ENCODE results near the gene APOBEC3B.

DNA sequence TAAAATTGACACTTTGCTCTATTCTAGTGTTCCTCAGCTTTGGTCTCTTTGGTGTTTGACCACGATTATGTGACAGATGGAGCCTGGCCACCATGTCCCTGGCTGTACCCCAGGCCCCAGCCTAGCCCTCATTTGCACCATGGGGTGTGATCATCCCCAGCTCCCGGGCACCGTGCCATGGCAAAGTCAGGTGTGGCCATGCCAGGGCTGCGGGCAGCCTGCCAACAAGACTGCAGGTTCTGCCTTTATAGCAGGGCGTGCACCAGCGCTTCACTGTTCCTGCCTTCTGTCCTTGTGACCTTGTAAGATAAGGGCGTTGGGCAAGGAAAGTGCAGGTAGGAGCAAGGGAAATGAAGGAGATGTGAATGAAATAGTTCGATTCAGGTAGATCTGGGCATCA, 47.1 kb upstream of the APOBEC3B start:
- TF ChIP-seq, protein P1, sequence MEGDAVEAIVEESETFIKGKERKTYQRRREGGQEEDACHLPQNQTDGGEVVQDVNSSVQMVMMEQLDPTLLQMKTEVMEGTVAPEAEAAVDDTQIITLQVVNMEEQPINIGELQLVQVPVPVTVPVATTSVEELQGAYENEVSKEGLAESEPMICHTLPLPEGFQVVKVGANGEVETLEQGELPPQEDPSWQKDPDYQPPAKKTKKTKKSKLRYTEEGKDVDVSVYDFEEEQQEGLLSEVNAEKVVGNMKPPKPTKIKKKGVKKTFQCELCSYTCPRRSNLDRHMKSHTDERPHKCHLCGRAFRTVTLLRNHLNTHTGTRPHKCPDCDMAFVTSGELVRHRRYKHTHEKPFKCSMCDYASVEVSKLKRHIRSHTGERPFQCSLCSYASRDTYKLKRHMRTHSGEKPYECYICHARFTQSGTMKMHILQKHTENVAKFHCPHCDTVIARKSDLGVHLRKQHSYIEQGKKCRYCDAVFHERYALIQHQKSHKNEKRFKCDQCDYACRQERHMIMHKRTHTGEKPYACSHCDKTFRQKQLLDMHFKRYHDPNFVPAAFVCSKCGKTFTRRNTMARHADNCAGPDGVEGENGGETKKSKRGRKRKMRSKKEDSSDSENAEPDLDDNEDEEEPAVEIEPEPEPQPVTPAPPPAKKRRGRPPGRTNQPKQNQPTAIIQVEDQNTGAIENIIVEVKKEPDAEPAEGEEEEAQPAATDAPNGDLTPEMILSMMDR (optimal IDR thresholded peaks at IDR 0.05 in 1 of 3, IDR thresholded peaks at IDR 0.05 in 1 of 3, conservative IDR thresholded peaks at IDR 0.05 in 1 of 3; ENCODE audit: extremely low read depth in 1 of 3, insufficient read depth in 2 of 3, low read length in 3 of 3), result no peak
- no peak for TF ChIP-seq EZH2 (IDR thresholded peaks at IDR 0.05; ENCODE audit: low read length)

Measured in keratinocyte (primary cell).